ENCODE data around the gene MRPL54.
"Not testable (repeated sequence)": the region's sequence is repeated elsewhere in the genome, so short reads cannot be mapped to it uniquely, and the experiment has no call there.

MRPL54 gene

GRCh38 chr19:3813473-3814392, 51.3 kb downstream of the MRPL54 start:
- DNase-seq (ENCODE audit: low read depth) = no peak

- DNase-seq (ENCODE audit: low read depth) = no peak
Measured at GRCh38 chr19:3814648-3815047, 52.2 kb downstream of the MRPL54 start.

- DNase-seq (ENCODE audit: low read depth) = not testable (repeated sequence)
Measured at GRCh38 chr19:3816148-3816547, 53.7 kb downstream of the MRPL54 start.

GRCh38 chr19:3816566-3817218, 54.2 kb downstream of the MRPL54 start:
- no peak for DNase-seq (ENCODE audit: low read depth)
